SK-N-SH (cell line): ENCODE results near the gene BRD2.

Source experiments
- JUND ChIP-seq: IDR thresholded peaks from 2 replicates; pipeline ENCODE4 v1.4.0; 2012
- RAD21 ChIP-seq: IDR thresholded peaks from 2 replicates; pipeline ENCODE4 v1.6.1; 2012; ENCODE audit warnings: mild to moderate bottlenecking, low read length
- TEAD4 ChIP-seq: IDR thresholded peaks from 2 replicates; pipeline ENCODE4 v1.4.0; 2012; ENCODE audit warnings: mild to moderate bottlenecking, borderline replicate concordance; ENCODE audit not compliant: insufficient read depth
- TF ChIP-seq, protein P1 (sequence below): fragments of 200-600 bp; sonication (generic); IDR thresholded peaks from 2 replicates; pipeline ENCODE4 v1.6.1; 2017; ENCODE audit warnings: antibody characterized with exemption, mild to moderate bottlenecking, moderate library complexity
- TF ChIP-seq, protein P2 (sequence below): IDR thresholded peaks from 2 replicates; pipeline ENCODE4 v1.4.0; 2012; ENCODE audit warnings: low read depth

DNA sequence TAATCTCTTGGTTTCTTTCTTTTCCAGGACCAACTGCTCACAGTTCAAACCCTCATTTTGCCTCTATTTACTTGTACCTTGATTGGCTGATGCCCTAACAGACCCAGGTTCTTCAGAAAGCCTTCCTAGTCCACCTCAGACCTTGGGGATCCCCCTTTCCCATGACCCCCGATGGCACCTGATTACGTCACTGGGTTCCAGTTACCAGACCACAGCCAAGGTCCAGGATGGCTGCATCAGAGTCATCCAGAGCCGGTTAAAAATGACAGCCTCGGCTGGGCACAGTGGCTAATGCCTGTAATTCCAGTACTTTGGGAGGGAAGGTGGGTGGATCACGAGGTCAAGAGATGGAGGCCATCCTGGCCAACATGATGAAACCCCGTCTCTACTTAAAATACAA lies 36.5 kb downstream of the BRD2 start:
- TF ChIP-seq, protein P1, sequence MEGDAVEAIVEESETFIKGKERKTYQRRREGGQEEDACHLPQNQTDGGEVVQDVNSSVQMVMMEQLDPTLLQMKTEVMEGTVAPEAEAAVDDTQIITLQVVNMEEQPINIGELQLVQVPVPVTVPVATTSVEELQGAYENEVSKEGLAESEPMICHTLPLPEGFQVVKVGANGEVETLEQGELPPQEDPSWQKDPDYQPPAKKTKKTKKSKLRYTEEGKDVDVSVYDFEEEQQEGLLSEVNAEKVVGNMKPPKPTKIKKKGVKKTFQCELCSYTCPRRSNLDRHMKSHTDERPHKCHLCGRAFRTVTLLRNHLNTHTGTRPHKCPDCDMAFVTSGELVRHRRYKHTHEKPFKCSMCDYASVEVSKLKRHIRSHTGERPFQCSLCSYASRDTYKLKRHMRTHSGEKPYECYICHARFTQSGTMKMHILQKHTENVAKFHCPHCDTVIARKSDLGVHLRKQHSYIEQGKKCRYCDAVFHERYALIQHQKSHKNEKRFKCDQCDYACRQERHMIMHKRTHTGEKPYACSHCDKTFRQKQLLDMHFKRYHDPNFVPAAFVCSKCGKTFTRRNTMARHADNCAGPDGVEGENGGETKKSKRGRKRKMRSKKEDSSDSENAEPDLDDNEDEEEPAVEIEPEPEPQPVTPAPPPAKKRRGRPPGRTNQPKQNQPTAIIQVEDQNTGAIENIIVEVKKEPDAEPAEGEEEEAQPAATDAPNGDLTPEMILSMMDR = no peak
- no peak for TF ChIP-seq RAD21
- TF ChIP-seq TEAD4 = no peak
- TF ChIP-seq, protein P2, sequence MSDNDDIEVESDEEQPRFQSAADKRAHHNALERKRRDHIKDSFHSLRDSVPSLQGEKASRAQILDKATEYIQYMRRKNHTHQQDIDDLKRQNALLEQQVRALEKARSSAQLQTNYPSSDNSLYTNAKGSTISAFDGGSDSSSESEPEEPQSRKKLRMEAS = no peak
- no peak for TF ChIP-seq JUND
